ENCODE data around the gene DUSP16. TPM values are rescaled to one million over a fixed set of nuclear protein-coding genes. Genes with fewer than 3 reads are reported as not detected.

Gene DUSP16
- polyA plus RNA-seq, 2 of the 4 experiments (the other 2 are of a cell fraction): 18.2 to 34.7 TPM

- TF ChIP-seq HOXB13 (CRISPR knock-in tag; IDR thresholded peaks at IDR 0.05; ENCODE audit: low read depth) (no peak), MAZ (IDR thresholded peaks at IDR 0.05; ENCODE audit: borderline replicate concordance, low read depth, low read length) (no peak), PHF8 (IDR thresholded peaks at IDR 0.05; ENCODE audit: borderline replicate concordance, low read depth) (no peak), BCL3 (IDR thresholded peaks at IDR 0.05) (no peak), BHLHE40 (IDR thresholded peaks at IDR 0.05; ENCODE audit: low read depth, low read length) (no peak), FOSB (CRISPR knock-in tag; IDR thresholded peaks at IDR 0.05) (no peak), KDM1A (IDR thresholded peaks at IDR 0.05; ENCODE audit: low read depth) (no peak), CBX2 (IDR thresholded peaks at IDR 0.05; ENCODE audit: borderline replicate concordance, low read depth) (no peak), MYC (IDR thresholded peaks at IDR 0.05; ENCODE audit: borderline replicate concordance, low read length) (no peak)
- TF ChIP-seq, protein P1, sequence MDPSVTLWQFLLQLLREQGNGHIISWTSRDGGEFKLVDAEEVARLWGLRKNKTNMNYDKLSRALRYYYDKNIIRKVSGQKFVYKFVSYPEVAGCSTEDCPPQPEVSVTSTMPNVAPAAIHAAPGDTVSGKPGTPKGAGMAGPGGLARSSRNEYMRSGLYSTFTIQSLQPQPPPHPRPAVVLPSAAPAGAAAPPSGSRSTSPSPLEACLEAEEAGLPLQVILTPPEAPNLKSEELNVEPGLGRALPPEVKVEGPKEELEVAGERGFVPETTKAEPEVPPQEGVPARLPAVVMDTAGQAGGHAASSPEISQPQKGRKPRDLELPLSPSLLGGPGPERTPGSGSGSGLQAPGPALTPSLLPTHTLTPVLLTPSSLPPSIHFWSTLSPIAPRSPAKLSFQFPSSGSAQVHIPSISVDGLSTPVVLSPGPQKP (IDR thresholded peaks at IDR 0.05; ENCODE audit: low read depth, low read length): no peak
- CTCF ChIA-PET: interaction anchor here (0.8 to 1.0 kb wide), 2 partner anchors 12 to 14 kb away, joined by 3 to 4 read pairs; no protein-coding TSS in a partner anchor
- H3K4me3 ChIP-seq: no peak overlapping the region
- peaks cover 5% of the 10 kb centered on the region; the same call in 1 of the 3 replicates for H3K4me1 ChIP-seq
- H3K4me2 ChIP-seq: no peak overlapping the region
- no peaks in the 10 kb centered on the region for H3K9me3 ChIP-seq
- DNase-seq (ENCODE audit: low read depth in 1 of 2, low spot score in 1 of 2) (no peak), ATAC-seq (no peak), FAIRE-seq (no peak)
- no peak overlapping the region for H3K27ac ChIP-seq
- POLR2A ChIA-PET: no interaction called here
- WGBS (ENCODE audit: missing lambda C conversion rate): 88% methylated on average over 8 of the region's 8 CpGs
Observed at GRCh38 chr12:12488823-12489550, 73.7 kb downstream of the DUSP16 start.

- no peaks in the 10 kb centered on the region for H3K9me3 ChIP-seq
- H3K4me2 ChIP-seq: no peak overlapping the region
- TF ChIP-seq CBX8 (IDR thresholded peaks at IDR 0.05): no peak
- TF ChIP-seq RNF2 (IDR thresholded peaks at IDR 0.05; ENCODE audit: borderline replicate concordance, low read depth): no peak
- FAIRE-seq: no peak
- no peak for ATAC-seq
- CTCF ChIA-PET: interaction anchor here (0.8 kb wide), 1 partner anchor 14 kb away, joined by 3 read pairs; no protein-coding TSS in a partner anchor
- no peak overlapping the region for H3K27ac ChIP-seq
- no peak for DNase-seq (ENCODE audit: low read depth in 1 of 2, low spot score in 1 of 2)
- H3K4me1 ChIP-seq: peaks cover 5% of the 10 kb centered on the region; the same call in 1 of the 3 replicates
- POLR2A ChIA-PET: no interaction called here
- 93% methylated on average over 4 of the region's 4 CpGs for WGBS (ENCODE audit: missing lambda C conversion rate)
- no peak overlapping the region for H3K4me3 ChIP-seq
Observed at GRCh38 chr12:12488296-12488695, 74.4 kb downstream of the DUSP16 start.

- WGBS (ENCODE audit: missing lambda C conversion rate): 93% methylated on average over 6 of the region's 6 CpGs
- DNase-seq (ENCODE audit: low read depth in 1 of 2, low spot score in 1 of 2) (no peak), FAIRE-seq (no peak), ATAC-seq (no peak)
- ChIA-PET CTCF (no interaction called here), POLR2A (interaction anchor here (0.9 to 1.0 kb wide), 2 partner anchors 11 to 59 kb away, joined by 3 read pairs; no protein-coding TSS in a partner anchor)
- H3K4me3 ChIP-seq: no peak overlapping the region
- H3K4me2 ChIP-seq: no peak overlapping the region
- H3K4me1 ChIP-seq: peaks cover 5% of the 10 kb centered on the region; the same call in 1 of the 3 replicates
- no peaks in the 10 kb centered on the region for H3K9me3 ChIP-seq
- TF ChIP-seq PHF8 (IDR thresholded peaks at IDR 0.05; ENCODE audit: borderline replicate concordance, low read depth) (no peak), ESRRA (IDR thresholded peaks at IDR 0.05; ENCODE audit: borderline replicate concordance, low read length) (no peak), HDAC2 (IDR thresholded peaks at IDR 0.05) (no peak), RFX5 (IDR thresholded peaks at IDR 0.05) (no peak), KDM1A (IDR thresholded peaks at IDR 0.05; ENCODE audit: low read depth) (no peak), BCL3 (IDR thresholded peaks at IDR 0.05) (no peak), NFE2L2 (conservative IDR thresholded peaks at IDR 0.05; ENCODE audit: low read length) (no peak), JUNB (IDR thresholded peaks at IDR 0.05) (no peak), TFCP2L1 (CRISPR knock-in tag; IDR thresholded peaks at IDR 0.05) (no peak), ZC3H11A (IDR thresholded peaks at IDR 0.05) (no peak), HOXA7 (CRISPR knock-in tag; IDR thresholded peaks at IDR 0.05) (no peak)
- TF ChIP-seq, protein P2, sequence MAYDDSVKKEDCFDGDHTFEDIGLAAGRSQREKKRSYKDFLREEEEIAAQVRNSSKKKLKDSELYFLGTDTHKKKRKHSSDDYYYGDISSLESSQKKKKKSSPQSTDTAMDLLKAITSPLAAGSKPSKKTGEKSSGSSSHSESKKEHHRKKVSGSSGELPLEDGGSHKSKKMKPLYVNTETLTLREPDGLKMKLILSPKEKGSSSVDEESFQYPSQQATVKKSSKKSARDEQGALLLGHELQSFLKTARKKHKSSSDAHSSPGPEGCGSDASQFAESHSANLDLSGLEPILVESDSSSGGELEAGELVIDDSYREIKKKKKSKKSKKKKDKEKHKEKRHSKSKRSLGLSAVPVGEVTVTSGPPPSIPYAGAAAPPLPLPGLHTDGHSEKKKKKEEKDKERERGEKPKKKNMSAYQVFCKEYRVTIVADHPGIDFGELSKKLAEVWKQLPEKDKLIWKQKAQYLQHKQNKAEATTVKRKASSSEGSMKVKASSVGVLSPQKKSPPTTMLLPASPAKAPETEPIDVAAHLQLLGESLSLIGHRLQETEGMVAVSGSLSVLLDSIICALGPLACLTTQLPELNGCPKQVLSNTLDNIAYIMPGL (CRISPR knock-in tag; IDR thresholded peaks at IDR 0.05; ENCODE audit: borderline replicate concordance): no peak
- TF ChIP-seq, protein P3, sequence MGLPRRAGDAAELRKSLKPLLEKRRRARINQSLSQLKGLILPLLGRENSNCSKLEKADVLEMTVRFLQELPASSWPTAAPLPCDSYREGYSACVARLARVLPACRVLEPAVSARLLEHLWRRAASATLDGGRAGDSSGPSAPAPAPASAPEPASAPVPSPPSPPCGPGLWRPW (IDR thresholded peaks at IDR 0.05): no peak
- TF ChIP-seq, protein P4, sequence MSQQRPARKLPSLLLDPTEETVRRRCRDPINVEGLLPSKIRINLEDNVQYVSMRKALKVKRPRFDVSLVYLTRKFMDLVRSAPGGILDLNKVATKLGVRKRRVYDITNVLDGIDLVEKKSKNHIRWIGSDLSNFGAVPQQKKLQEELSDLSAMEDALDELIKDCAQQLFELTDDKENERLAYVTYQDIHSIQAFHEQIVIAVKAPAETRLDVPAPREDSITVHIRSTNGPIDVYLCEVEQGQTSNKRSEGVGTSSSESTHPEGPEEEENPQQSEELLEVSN (IDR thresholded peaks at IDR 0.05; ENCODE audit: borderline replicate concordance, low read depth): no peak
- H3K27ac ChIP-seq: no peak overlapping the region
Observed at GRCh38 chr12:12487490-12487889, 75.2 kb downstream of the DUSP16 start.

All from A549 (cell line).